Measurements from ENCODE around the gene EFNA1. TPM values are rescaled to one million over a fixed set of nuclear protein-coding genes. Genes with fewer than 3 reads are reported as not detected.

EFNA1 gene
- total and polyA plus RNA-seq, 2 of the 13 experiments (the other 11 are each of a cell fraction or from before 2014, with no cell fraction given), result 81.8 to 874 TPM

GRCh38 chr1:155178441-155179111, 50.9 kb downstream of the EFNA1 start (continued):
- no peak for TF ChIP-seq U2AF1 (optimal IDR thresholded peaks at IDR 0.05; ENCODE audit: low read depth, low read length)
- no peak for TF ChIP-seq E2F5 (CRISPR knock-in tag; conservative IDR thresholded peaks at IDR 0.05)
- TF ChIP-seq ZNF781 (CRISPR knock-in tag; IDR thresholded peaks at IDR 0.05; ENCODE audit: borderline replicate concordance, not compliant biosample characterization), result no peak
- TF ChIP-seq HOXA7 (CRISPR knock-in tag; IDR thresholded peaks at IDR 0.05), result no peak
- no peak for TF ChIP-seq SRSF1 (optimal IDR thresholded peaks at IDR 0.05; ENCODE audit: low read depth, low read length)
- no peak for TF ChIP-seq ZFP41 (CRISPR knock-in tag; IDR thresholded peaks at IDR 0.05; ENCODE audit: borderline replicate concordance)
- no peak for TF ChIP-seq ELF4 (CRISPR knock-in tag; IDR thresholded peaks at IDR 0.05; ENCODE audit: borderline replicate concordance)
- no peak for TF ChIP-seq TBP (CRISPR knock-in tag; IDR thresholded peaks at IDR 0.05)
- TF ChIP-seq JUND (CRISPR knock-in tag; IDR thresholded peaks at IDR 0.05), result no peak
- TF ChIP-seq ZBTB21 (CRISPR knock-in tag; IDR thresholded peaks at IDR 0.05), result no peak
- no peak for TF ChIP-seq KMT2A (CRISPR knock-in tag; IDR thresholded peaks at IDR 0.05)
- no peak for TF ChIP-seq ZC3H13 (CRISPR knock-in tag; IDR thresholded peaks at IDR 0.05)
- TF ChIP-seq SP140L (CRISPR knock-in tag; IDR thresholded peaks at IDR 0.05; ENCODE audit: borderline replicate concordance), result no peak
- TF ChIP-seq PITX1 (CRISPR knock-in tag; IDR thresholded peaks at IDR 0.05), result peak; percentile 31; the same call in 1 of the 2 replicates
- peak; percentile 43; the same call in 1 of the 2 replicates for TF ChIP-seq ERF (CRISPR knock-in tag; IDR thresholded peaks at IDR 0.05)
- TF ChIP-seq ZKSCAN1 (IDR thresholded peaks at IDR 0.05; ENCODE audit: low read length), result no peak
- no peak; the same call in 1 of the 2 replicates for TF ChIP-seq THRA (CRISPR knock-in tag; IDR thresholded peaks at IDR 0.05; ENCODE audit: borderline replicate concordance)
- TF ChIP-seq RFX3 (CRISPR knock-in tag; IDR thresholded peaks at IDR 0.05), result no peak
- peak; percentile 63; the same call in 1 of the 2 replicates for TF ChIP-seq ARID4A (CRISPR knock-in tag; IDR thresholded peaks at IDR 0.05; ENCODE audit: borderline replicate concordance)
- no peak for TF ChIP-seq ZNF354B (CRISPR knock-in tag; IDR thresholded peaks at IDR 0.05)
- TF ChIP-seq ETS1 (CRISPR knock-in tag; IDR thresholded peaks at IDR 0.05), result no peak
- no peak for TF ChIP-seq TOPORS (CRISPR knock-in tag; IDR thresholded peaks at IDR 0.05)
- TF ChIP-seq MYNN (CRISPR knock-in tag; IDR thresholded peaks at IDR 0.05; ENCODE audit: low read depth), result no peak
- no peak for TF ChIP-seq NPAS2 (CRISPR knock-in tag; IDR thresholded peaks at IDR 0.05; ENCODE audit: borderline replicate concordance)

All from HepG2 (cell line).